Caki2 (cell line): ENCODE results near the gene OPRL1. TPM values are rescaled to one million over a fixed set of nuclear protein-coding genes. Genes with fewer than 3 reads are reported as not detected.

Experiments used
- DNase-seq: peaks from one replicate; pipeline ENCODE4 v3.0.0-alpha.2; 2015; ENCODE audit warnings: low read depth
- in situ Hi-C: cut with HindIII; loops from 2 replicates; pipeline ENCODE4 v1.10.0; 2016; ENCODE audit warnings: low sequenced_read_pairs, low pct_unique_long_range_greater_than_20kb, mixed read lengths
- total RNA-seq: library from RNA; depleted of rRNA; stranded (reverse); fragments of >200 nt; shearing (Covaris generic); gene quantifications from 2 replicates; pipeline ENCODE4 v1.2.3, GENCODE V29; 2014; ENCODE audit warnings: low replicate concordance

Gene OPRL1
- total RNA-seq, 1 experiment from 2014 or later, result 0.84 TPM

- no peak for DNase-seq
- in situ Hi-C loops, result no loop called here
Measured at GRCh38 chr20:64041040-64041780, 38.7 kb upstream of the OPRL1 start.

GRCh38 chr20:64041781-64042053 lies 38.2 kb upstream of the OPRL1 start:
- no peak for DNase-seq
- in situ Hi-C loops, result no loop called here

GRCh38 chr20:64042054-64042781 lies 37.7 kb upstream of the OPRL1 start:
- no peak for DNase-seq
- in situ Hi-C loops, result no loop called here

- DNase-seq, result no peak
- in situ Hi-C loops, result no loop called here
Measured at GRCh38 chr20:64043768-64044167, 36.1 kb upstream of the OPRL1 start.

- DNase-seq, result peak; percentile 67
- in situ Hi-C loops, result no loop called here
Measured at GRCh38 chr20:64044484-64045247, 35.2 kb upstream of the OPRL1 start.

- in situ Hi-C loops, result no loop called here
- no peak for DNase-seq
Measured at GRCh38 chr20:64045346-64046011, 34.4 kb upstream of the OPRL1 start.

GRCh38 chr20:64047046-64047389 lies 32.9 kb upstream of the OPRL1 start:
- DNase-seq, result no peak
- in situ Hi-C loops, result no loop called here

- in situ Hi-C loops, result no loop called here
- DNase-seq, result no peak
Measured at GRCh38 chr20:64047968-64048401, 31.9 kb upstream of the OPRL1 start.

GRCh38 chr20:64048402-64049044 lies 31.4 kb upstream of the OPRL1 start:
- in situ Hi-C loops, result no loop called here
- no peak for DNase-seq

- in situ Hi-C loops, result no loop called here
- no peak for DNase-seq
Measured at GRCh38 chr20:64049060-64049877, 30.6 kb upstream of the OPRL1 start, which contains the start of gene SOX18. Gene SOX18, minus strand, starts transcription at chr20:64049639. Its CDS starts 123 bp downstream, at chr20:64049516.

- no peak for DNase-seq
- in situ Hi-C loops, result no loop called here
Measured at GRCh38 chr20:64049878-64050260, 30.0 kb upstream of the OPRL1 start.

- no peak for DNase-seq
- in situ Hi-C loops, result no loop called here
Measured at GRCh38 chr20:64050261-64051032, 29.4 kb upstream of the OPRL1 start.

GRCh38 chr20:64051033-64051452 lies 28.8 kb upstream of the OPRL1 start:
- in situ Hi-C loops, result no loop called here
- no peak for DNase-seq

GRCh38 chr20:64051561-64052325 lies 28.1 kb upstream of the OPRL1 start:
- in situ Hi-C loops, result no loop called here
- DNase-seq, result no peak

- DNase-seq, result no peak
- in situ Hi-C loops, result no loop called here
Measured at GRCh38 chr20:64052326-64052722, 27.6 kb upstream of the OPRL1 start.
